Measurements from ENCODE around the gene PHAF1.

PHAF1 gene

GRCh38 chr16:67193536-67193935 is 83.8 kb downstream of the PHAF1 start:
- H2AFZ ChIP-seq (ENCODE audit: low read length), result no peak overlapping the region
- no peak overlapping the region for H3K27ac ChIP-seq (ENCODE audit: low read depth, low read length, poor library complexity, severe bottlenecking)
- H3F3A ChIP-seq (ENCODE audit: insufficient read depth, low read length), result no peaks in the 10 kb centered on the region
- TF ChIP-seq EZH2 (IDR thresholded peaks at IDR 0.05; ENCODE audit: borderline replicate concordance, low read length), result no peak
- no peak for TF ChIP-seq CTCF (IDR thresholded peaks at IDR 0.05; ENCODE audit: low read length)
- no peaks in the 10 kb centered on the region for H3K9me2 ChIP-seq (ENCODE audit: low read depth, low read length)
- H3K4me3 ChIP-seq (ENCODE audit: low read depth, low read length, poor library complexity, severe bottlenecking), result peak overlapping the region; percentile 98
- no peaks in the 10 kb centered on the region for H3K27me3 ChIP-seq (ENCODE audit: insufficient read depth, low read length)
- peak overlapping the region; percentile 97; the same call in 1 of the 2 replicates for H3K9ac ChIP-seq (ENCODE audit: low read length)
- peaks cover 23% of the 10 kb centered on the region for H3K4me1 ChIP-seq (ENCODE audit: insufficient read depth, low read length, severe bottlenecking)
- H3K9me3 ChIP-seq (ENCODE audit: low read length), result no peaks in the 10 kb centered on the region
- peak overlapping the region; percentile 99 for H3K4me2 ChIP-seq (ENCODE audit: low read length)
- H3K79me2 ChIP-seq (ENCODE audit: insufficient read depth, low read length), result peaks cover 16% of the 10 kb centered on the region
- peaks cover 48% of the 10 kb centered on the region for H3K36me3 ChIP-seq (ENCODE audit: insufficient read depth, low read length)
- H4K20me1 ChIP-seq (ENCODE audit: insufficient read depth, low read length), result no peaks in the 10 kb centered on the region

- no peak overlapping the region for H3K4me3 ChIP-seq (ENCODE audit: low read depth, low read length, poor library complexity, severe bottlenecking)
- no peaks in the 10 kb centered on the region for H3K9me2 ChIP-seq (ENCODE audit: low read depth, low read length)
- peaks cover 16% of the 10 kb centered on the region for H3K79me2 ChIP-seq (ENCODE audit: insufficient read depth, low read length)
- H3K27ac ChIP-seq (ENCODE audit: low read depth, low read length, poor library complexity, severe bottlenecking), result no peak overlapping the region
- no peak overlapping the region for H3K9ac ChIP-seq (ENCODE audit: low read length)
- H3F3A ChIP-seq (ENCODE audit: insufficient read depth, low read length), result no peaks in the 10 kb centered on the region
- no peak for TF ChIP-seq CTCF (IDR thresholded peaks at IDR 0.05; ENCODE audit: low read length)
- TF ChIP-seq EZH2 (IDR thresholded peaks at IDR 0.05; ENCODE audit: borderline replicate concordance, low read length), result no peak
- H2AFZ ChIP-seq (ENCODE audit: low read length), result no peak overlapping the region
- H3K4me2 ChIP-seq (ENCODE audit: low read length), result no peak overlapping the region
- no peaks in the 10 kb centered on the region for H3K27me3 ChIP-seq (ENCODE audit: insufficient read depth, low read length)
- peaks cover 30% of the 10 kb centered on the region for H3K4me1 ChIP-seq (ENCODE audit: insufficient read depth, low read length, severe bottlenecking)
- peaks cover 52% of the 10 kb centered on the region for H3K36me3 ChIP-seq (ENCODE audit: insufficient read depth, low read length)
- H3K9me3 ChIP-seq (ENCODE audit: low read length), result no peaks in the 10 kb centered on the region
- no peaks in the 10 kb centered on the region for H4K20me1 ChIP-seq (ENCODE audit: insufficient read depth, low read length)
Observed at GRCh38 chr16:67194260-67194659, 84.5 kb downstream of the PHAF1 start.

- no peak for TF ChIP-seq CTCF (IDR thresholded peaks at IDR 0.05; ENCODE audit: low read length)
- no peak for TF ChIP-seq EZH2 (IDR thresholded peaks at IDR 0.05; ENCODE audit: borderline replicate concordance, low read length)
- Histone ChIP-seq H4K20me1 (ENCODE audit: insufficient read depth, low read length) (no peaks in the 10 kb centered on the region), H3K79me2 (ENCODE audit: insufficient read depth, low read length) (peaks cover 16% of the 10 kb centered on the region), H3K9ac (ENCODE audit: low read length) (no peak overlapping the region), H3K27me3 (ENCODE audit: insufficient read depth, low read length) (no peaks in the 10 kb centered on the region), H3K27ac (ENCODE audit: low read depth, low read length, poor library complexity, severe bottlenecking) (no peak overlapping the region), H3K4me3 (ENCODE audit: low read depth, low read length, poor library complexity, severe bottlenecking) (no peak overlapping the region), H3K36me3 (ENCODE audit: insufficient read depth, low read length) (peaks cover 60% of the 10 kb centered on the region), H3F3A (ENCODE audit: insufficient read depth, low read length) (no peaks in the 10 kb centered on the region), H3K4me1 (ENCODE audit: insufficient read depth, low read length, severe bottlenecking) (peaks cover 30% of the 10 kb centered on the region), H2AFZ (ENCODE audit: low read length) (no peak overlapping the region), H3K9me2 (ENCODE audit: low read depth, low read length) (no peaks in the 10 kb centered on the region), H3K4me2 (ENCODE audit: low read length) (no peak overlapping the region), H3K9me3 (ENCODE audit: low read length) (no peaks in the 10 kb centered on the region)
Observed at GRCh38 chr16:67195676-67196075, 85.9 kb downstream of the PHAF1 start.
